HCT116 (cell line): ENCODE measurements around the gene HSDL2.

Source experiments
- POLR2AphosphoS5 ChIP-seq: IDR thresholded peaks from 2 replicates; pipeline ENCODE4 v1.6.1; 2011; ENCODE audit warnings: mild to moderate bottlenecking, low read depth, low read length, moderate library complexity
- TF ChIP-seq, protein P1 (sequence below), 3 experiments: fragments of 200-600 bp in 1 of 3; sonication (generic) in 1 of 3; IDR thresholded peaks in 2 of 3; conservative IDR thresholded peaks in 1 of 3; 2 replicates each; pipeline ENCODE4 v1.5.1; 2012 to 2017; ENCODE audit warnings: low read depth in 2 of 3, low read length in 2 of 3, antibody characterized with exemption in 1 of 3, borderline replicate concordance in 1 of 3, control low read depth in 1 of 3, mild to moderate bottlenecking in 1 of 3, mixed read lengths in 1 of 3, mixed run types in 1 of 3, moderate library complexity in 1 of 3; ENCODE audit not compliant: insufficient read depth in 1 of 3

DNA sequence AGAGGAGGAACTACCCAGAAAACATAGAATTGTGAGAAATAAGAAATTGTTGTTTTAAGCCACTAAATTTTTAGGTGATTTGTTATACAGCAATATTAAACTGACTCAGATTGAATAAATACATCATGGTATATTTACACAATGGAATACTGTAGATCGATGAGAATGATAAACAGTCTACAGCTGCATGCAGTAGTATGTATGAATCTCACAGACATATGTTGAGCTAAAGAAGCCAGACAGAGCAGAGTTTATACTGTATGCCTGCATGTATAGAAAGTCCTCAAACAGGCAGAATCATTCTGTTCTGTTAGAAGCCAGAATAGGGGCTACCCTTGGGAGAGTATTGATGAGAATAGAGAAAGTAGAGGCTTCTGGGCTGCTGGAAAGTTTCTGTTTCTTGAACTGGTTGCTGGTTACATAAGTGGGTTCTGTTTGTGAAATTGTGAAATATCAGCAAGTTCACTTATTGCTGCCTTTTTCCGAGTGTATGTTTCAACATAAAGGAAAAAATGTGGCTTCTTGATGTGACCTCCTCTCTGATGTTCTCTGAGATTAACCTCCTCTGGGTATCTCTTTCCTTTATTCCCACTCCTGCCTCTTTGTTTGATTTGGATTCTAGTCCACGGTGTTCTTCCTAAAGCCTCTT is 116.3 kb downstream of the HSDL2 start:
- TF ChIP-seq, protein P1, sequence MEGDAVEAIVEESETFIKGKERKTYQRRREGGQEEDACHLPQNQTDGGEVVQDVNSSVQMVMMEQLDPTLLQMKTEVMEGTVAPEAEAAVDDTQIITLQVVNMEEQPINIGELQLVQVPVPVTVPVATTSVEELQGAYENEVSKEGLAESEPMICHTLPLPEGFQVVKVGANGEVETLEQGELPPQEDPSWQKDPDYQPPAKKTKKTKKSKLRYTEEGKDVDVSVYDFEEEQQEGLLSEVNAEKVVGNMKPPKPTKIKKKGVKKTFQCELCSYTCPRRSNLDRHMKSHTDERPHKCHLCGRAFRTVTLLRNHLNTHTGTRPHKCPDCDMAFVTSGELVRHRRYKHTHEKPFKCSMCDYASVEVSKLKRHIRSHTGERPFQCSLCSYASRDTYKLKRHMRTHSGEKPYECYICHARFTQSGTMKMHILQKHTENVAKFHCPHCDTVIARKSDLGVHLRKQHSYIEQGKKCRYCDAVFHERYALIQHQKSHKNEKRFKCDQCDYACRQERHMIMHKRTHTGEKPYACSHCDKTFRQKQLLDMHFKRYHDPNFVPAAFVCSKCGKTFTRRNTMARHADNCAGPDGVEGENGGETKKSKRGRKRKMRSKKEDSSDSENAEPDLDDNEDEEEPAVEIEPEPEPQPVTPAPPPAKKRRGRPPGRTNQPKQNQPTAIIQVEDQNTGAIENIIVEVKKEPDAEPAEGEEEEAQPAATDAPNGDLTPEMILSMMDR (IDR thresholded peaks at IDR 0.05 in 2 of 3, conservative IDR thresholded peaks at IDR 0.05 in 1 of 3; ENCODE audit: borderline replicate concordance in 1 of 3, insufficient read depth in 1 of 3, low read depth in 2 of 3, low read length in 2 of 3), result no peak
- no peak for TF ChIP-seq POLR2AphosphoS5
